CD4-positive, alpha-beta T cell treated with Interleukin-4 for 4 hours (primary cell): ENCODE results near the gene SF3B2.
"Not testable (repeated sequence)": the region's sequence is repeated elsewhere in the genome, so short reads cannot be mapped to it uniquely, and the experiment has no call there.

Experiments used
- DNase-seq: peaks from one replicate; pipeline ENCODE4 v3.0.0-alpha.2; 2020

The SF3B2 gene

DNA sequence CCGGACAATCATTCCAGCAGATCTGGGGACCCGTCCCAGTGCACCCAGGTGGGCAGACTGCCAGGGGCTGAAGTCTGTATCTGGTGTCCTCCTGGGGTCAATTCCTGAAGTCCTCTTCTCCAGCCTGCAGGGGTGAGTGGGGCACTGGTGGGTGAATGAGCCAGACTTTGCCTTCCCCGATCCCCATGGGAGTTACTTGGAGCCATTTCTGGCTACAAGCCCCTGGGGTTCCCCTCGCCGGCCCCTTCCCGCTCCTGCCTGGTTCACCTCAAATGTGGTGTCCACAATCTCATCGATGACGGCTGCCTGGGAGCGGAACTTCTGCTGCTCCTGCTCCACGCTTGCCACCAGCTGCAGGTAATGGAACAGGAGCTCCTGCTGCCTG, 35.4 kb upstream of the SF3B2 start:
- DNase-seq = no peak

DNA sequence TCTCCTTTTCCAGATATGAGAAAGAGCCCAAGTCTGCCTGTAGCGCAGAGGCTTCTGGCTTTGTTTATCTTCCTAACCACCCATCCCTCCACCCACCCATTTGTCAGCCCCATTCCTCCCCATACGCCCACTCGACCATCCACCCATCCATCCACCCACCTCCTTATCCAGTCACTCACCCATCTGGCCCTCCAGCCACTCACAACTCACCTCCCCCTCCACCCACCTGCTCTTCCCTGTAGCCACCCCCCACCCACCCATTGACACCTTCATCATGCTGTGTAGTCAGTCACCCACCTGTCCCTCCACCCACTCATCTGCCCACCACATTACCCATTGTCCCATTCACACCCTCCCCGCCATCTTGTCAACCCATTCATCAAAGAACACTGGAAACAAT, 34.8 kb upstream of the SF3B2 start:
- DNase-seq = no peak

DNA sequence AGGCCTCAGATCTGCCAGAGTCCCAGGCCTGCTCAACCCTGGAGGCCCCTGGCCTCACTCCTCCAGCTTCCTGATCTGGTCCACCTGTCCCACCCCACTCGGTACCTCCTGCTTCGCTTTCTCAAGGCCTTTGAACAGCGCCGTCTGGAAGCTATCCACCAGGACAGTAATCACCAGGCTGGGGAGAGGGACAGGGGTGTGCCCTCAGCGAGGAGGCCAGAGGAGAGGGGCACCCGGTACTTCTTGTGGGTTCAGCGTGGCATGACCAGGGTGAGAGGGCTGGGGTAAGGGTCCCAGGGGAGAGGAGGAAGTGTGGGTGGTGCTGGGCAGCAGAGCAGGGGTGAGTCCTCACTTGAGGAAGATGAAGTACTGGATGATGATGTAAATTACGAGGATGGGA, 32.0 kb upstream of the SF3B2 start:
- DNase-seq = no peak

DNA sequence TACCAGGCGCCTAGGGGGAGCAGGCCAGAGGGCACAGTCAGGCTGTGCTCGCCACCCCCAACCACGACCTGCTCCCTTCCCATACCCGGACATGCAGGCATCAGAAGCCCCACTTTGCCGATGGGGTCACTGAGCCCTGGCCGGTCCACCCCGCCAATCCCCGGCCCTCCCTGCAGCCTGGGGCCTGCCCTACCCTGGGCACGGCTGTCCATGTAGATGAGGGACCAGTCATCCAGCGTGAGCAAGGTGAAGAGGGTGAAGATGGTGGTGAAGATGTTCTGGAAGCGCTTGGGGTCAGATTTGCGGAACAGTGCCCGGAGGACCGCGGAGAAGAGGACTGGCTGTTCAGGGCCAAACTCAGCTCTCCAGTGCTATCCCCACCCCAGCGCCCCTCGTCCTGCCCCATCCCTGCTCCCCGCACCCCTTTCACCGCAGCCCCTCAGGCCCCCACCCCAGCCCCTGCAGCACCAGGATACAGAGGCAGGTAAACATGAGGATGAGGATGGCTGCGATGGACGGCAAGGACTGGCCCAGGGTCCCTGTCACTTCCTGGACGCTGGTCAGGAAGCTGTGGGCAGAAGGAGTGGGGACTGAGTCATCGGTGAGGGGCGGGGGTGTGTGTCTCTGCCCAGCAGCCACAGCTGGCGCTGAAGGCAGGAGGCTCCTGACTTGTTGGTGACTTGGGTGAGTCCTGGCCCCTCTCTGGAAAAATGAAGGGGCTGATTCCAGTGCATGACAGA, 31.4 kb upstream of the SF3B2 start:
- DNase-seq = no peak

DNA sequence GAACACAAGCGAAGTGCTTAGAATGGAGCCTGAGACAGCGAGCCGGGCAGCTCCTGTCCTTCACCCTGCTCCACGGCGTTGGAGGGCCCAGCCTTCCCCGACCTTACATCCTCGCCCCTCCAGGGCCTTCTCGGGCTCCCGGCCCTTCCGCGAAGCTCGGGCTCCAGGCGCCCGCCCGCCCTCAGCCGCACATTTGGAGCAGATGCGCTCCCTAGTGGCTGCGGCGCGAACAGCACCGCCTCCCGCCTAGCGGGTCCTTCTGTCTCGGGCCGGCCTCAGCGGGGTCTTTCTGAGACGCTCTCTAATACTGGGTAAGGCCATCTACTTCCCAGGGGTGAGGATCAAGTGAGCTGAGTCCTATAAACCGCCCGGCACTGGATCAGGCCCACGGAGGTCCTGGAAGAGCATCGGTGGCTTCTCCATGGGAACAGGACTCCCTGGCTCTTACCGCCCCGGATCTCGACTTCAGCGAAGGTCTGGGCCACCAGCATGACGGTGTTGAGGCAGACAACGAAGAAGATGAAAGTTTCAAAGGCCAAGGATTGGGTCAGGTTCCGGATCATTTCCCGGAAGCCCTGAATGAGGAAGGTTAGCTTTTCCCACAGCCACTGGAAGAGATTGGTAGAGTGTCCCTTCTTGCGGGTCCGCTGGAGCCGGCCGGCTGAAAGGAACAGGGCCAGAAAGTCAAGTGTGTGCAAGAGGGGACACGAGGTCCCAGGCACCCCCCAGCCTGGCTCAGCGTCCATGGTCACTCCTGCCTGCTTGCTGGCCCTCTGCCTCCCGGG, 29.6 kb upstream of the SF3B2 start:
- peak; percentile 51 for DNase-seq

DNA sequence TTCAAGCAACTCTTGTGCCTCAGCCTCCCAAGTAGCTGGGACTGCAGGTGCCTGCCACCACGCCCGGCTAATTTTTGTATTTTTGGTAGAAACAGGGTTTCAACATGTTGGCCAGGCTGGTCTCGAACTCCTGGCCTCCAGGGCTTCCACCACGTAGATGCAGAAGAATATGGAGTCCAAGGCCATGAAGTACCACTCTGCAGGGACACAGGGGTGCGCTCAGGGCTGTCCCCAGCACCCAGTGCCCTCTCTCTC, 29.1 kb upstream of the SF3B2 start:
- DNase-seq = not testable (repeated sequence)

DNA sequence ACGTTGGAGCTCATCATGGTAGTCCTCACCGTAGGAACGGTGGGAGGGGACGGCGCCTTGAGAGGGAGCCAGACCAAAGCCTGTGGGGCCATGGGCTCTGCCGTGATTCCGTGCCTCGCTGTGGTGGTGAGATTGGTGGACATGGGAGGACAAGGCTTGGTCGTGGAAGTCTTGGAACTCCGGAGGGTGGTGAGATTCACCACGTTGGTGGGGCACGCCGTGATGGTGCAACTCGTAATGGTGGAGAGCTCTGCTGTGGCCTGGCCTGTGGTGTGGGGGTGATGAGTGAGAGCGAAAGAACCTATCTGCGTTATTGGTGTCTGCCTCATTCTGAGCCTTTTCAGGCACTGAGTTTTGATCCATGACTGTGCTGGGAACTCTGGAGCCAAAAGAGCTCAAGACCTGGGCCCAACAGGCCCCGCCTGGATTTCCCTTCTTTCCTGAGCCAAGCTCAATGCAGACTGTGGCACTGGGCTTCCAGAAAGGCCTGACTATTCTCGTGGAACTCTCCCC, 26.1 kb upstream of the SF3B2 start, which contains the start of gene CATSPER1:
Gene CATSPER1 (minus strand): TSS at position 463 of the 513 bp plus-strand sequence. CDS start 100 bp downstream, at position 363.
- DNase-seq = no peak

DNA sequence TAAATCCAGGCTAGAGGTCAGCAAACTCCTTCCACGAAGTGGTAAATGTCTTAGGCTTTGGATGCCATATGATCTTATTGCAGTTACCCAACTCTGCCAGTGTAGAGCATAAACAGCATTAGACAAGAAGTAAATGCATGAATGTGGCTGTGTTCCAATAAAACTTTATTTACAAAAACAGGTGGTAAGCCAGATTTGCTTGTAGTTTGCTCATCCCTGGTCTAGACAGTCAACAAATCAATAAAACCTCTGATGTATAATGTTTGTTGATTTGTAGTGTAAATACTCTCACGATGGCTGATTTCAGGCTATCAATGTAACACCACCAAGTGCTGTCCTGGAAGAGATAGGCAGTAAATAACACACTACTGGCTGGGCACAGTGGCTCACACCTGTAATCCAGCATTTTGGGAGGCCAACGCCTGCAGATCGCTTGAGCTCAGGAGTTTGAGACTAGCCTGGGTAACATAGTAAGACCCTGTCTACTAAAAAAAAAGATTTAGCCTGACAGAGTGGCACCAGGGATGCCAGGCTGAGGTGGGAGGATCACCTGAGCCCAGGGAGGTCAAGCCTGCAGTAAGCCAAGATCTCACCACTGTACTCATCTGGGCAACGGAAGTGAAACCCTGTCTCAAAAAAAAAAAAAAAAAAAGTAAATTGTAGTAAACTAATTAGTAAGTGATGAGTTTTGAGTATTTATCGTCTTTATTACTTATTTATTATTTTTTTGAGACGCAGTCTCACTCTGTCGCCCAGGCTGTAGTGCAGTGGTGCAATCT, 19.0 kb upstream of the SF3B2 start:
- no peak for DNase-seq

DNA sequence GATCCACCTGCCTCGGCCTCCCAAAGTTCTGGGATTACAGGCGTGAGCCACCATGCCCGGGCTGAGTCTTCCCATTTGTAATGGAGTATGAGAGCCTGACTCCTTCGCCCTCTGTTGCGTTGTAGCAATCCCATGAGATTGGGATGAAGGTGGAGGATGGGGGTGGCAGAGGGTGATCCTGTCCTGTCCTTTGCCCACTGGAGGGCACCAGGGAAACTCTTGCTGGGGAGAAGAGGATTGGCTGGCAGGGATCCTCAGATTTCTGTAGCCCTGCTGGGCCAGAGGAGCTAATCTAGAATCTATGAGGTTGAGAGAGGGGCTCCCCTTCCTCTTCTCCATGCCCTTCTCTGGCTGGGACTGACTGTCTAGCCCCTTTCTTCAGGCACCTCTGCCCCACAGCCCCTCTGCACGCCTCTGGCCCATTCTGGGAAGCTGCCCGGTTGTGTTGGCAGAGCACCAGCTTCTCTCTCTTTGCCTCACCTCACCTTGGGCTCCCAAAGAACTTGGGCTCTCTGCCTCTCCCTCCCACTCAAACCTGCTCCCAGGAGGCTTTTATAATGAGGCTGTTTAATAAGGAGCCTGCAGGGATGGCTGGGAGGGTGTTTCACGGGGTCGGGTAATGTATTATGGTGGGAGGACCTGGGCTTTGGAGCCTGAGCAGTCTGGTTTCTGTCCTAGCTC, 16.4 kb upstream of the SF3B2 start:
- DNase-seq = no peak

DNA sequence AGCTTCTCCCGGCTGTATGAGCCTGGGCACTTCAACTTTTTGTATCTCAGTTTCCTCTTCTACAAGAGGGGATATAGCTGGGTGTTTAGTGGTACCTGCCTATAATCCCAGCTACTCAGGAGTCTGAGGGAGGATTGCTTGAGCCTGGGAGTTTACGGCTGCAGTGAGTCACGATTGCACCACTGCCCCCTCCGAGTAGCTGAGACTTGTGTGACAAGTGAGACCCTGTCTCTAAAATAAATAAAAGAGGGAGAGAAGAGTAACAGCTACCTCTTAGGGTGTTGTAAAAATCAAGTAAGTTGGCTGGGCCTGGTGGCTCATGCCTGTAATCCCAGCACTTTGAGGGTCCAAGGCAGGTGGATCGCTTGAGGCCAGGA, 15.8 kb upstream of the SF3B2 start:
- no peak for DNase-seq

DNA sequence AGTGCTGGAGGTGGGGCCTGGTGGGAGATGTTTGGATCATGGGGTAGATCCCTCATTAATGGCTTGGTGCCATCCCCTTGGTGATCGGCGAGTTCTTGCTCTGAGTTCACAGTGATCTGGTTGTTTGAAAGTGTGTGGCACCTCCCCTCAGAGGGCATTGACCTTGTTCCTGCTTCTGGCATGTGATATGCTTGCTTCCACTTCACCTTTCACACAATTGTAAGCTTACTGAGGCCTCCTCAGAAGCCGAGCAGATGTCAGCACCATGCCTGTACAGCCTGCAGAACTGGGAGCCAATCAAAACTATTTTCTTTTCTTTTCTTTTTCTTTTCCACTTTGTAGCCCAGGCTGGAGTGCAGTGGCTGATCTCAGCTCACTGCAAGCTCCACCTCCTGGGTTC, 14.8 kb upstream of the SF3B2 start:
- DNase-seq = no peak

DNA sequence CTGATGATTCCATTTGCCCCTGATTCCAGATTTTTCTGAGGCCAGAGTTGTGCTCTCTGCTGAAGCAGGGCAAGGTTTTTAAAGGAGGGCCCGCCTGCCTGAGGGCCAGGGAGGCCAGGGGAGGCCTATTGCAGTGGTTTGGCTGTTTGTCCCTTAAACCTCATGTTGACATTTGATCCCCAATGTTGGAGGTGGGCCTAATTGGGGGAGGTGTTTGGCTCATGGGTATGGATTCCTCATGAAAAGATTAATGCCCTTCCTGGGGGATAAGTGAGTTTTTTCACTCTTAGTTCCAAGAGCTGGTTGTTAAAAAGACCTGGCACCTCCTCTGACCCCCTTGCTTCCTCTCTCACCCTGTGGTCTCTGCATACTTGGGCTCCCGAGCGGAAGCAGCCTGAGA, 12.4 kb upstream of the SF3B2 start:
- no peak for DNase-seq

DNA sequence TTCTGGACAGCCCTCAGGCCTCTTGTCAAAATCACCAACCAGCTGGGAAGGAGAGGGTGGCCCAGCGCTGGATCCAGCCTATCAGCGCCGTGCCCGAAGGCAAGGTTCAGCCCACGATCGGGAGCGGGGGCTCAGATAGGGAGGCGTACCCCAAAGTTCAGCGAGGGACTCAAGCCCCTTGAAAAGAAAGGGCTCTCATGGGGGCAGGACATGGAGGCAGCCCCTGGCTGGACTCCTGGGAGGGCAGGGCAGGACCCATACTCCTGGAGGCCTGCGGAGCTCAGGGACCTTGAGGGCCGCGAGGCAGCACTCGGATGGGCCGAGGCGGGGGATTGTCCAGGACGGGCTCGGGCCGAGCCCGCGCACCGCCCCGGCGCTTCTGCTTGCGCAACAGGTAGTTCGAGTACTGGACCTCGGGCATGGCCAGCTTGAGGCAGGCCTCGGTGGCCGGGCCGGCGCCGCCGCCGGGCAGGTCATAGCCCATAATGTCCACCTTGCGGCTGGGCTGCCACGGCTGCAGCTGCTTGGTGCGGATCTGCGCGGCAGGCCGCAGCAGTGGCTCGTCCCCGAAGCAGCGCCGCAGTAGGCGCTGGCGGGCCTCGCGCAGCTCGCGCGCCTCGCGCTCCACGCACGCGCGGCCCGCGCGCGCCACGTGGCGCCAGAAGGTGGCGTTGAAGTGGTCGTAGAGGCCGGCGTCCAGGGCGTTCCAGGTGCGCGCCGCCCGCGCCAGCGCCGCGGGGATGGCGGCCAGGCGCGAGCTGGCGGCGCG, 9.8 kb upstream of the SF3B2 start:
- DNase-seq = no peak

DNA sequence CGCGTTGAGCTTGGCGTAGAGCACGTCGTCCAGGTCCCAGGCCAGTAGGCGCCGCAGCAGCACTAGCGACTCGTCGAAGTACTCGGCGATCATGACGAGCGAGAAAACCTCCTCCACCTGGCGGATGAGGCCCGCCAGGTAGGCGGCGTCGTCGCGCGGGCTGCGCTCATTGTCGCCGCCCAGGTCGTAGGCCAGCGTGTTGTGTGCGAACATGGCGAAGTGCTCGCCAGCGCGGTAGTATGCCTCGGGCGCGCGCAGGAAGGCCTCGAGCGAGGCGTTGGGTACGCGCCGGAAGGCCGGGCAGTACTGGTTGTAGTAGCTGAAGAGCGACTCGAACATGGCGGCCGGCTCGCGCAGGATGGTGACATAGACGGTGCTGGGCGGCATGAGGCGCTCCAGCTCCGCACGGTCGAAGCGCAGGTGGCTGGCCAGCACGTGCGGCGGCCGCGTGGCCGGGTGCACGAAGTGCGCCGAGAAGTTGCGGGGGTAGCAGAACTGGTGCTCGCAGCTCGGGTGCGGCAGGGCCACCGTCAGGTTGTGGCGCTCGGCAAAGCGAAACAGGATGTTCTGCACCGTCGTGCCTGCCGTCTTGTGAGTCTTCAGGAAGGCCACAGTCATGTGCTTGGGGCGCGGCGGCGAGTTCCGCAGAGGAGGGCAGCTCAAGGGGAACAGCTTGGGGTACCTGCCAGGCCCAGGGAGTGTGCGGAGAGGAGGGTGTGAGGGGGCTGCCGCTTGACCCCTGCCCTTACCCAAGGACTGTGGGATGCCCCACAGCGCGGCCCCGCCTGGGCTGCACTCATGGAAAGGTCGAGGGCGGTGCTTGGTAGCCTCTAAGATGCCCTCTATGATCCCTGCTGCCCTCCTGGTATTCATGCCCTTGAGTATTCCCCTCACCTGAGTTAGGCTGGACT, 8.9 kb upstream of the SF3B2 start:
- DNase-seq = no peak

DNA sequence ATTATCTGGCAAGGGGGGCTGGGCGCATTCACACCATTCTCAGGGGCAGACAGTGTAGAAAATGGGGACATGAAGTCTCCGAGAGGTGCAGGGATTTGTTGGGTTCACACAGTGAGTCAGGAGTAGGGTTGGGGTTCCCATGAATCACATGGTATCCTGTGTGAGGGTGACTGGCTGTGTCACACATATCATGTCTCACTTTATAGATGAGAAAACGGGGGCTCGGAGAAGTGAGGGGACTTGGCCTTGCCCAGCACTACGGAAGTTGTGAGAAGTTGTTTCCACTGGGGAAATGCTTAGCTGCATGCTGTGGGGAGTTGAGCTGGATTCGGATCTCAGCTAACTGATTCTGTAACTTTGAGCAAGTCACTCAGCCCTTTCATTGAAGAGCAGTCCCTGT, 7.4 kb upstream of the SF3B2 start:
- DNase-seq = peak; percentile 73

DNA sequence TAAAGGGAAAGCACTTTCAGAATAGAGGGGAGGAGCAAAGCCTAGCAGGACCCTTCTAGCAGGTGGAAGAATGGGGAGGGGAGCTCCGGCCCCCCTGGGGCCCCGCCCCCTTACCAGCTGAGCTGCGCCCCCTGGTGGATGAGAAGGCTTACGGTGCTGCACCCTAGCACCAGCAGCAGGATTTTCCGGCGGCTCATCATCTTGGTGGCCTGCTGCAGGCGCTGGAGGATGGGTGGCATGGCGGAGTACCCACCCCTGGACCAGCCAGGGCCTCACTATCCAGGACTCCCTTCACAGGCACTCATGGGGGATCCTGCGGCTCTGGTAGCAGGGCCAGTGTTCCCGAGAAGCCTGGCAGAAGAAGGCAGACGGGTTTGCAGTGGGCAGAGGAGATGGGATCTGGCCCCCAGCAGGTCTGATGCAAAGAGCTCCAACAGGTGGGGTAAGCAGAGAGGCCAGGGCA, 7.0 kb upstream of the SF3B2 start:
- DNase-seq = peak; percentile 79

DNA sequence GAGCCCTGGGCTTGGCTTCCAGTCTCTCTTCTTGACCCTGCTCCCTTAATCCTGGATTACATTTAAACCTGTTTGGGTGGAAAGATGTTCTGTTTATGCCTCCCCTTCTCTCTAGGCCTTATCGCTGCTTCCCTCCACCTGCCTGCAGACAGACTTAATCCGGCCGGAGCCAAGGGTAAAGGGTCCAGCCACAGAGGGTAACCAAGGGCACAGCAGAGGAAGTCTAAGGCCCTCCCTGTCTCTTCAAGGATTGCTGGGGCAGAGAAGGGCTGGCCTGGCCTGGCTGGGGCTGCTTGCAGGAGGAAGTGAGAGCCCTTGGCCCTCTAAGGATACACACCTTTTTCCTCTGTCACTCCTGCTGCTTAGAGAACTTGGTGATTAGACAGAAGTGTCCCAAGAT, 5.3 kb upstream of the SF3B2 start:
- DNase-seq = no peak

DNA sequence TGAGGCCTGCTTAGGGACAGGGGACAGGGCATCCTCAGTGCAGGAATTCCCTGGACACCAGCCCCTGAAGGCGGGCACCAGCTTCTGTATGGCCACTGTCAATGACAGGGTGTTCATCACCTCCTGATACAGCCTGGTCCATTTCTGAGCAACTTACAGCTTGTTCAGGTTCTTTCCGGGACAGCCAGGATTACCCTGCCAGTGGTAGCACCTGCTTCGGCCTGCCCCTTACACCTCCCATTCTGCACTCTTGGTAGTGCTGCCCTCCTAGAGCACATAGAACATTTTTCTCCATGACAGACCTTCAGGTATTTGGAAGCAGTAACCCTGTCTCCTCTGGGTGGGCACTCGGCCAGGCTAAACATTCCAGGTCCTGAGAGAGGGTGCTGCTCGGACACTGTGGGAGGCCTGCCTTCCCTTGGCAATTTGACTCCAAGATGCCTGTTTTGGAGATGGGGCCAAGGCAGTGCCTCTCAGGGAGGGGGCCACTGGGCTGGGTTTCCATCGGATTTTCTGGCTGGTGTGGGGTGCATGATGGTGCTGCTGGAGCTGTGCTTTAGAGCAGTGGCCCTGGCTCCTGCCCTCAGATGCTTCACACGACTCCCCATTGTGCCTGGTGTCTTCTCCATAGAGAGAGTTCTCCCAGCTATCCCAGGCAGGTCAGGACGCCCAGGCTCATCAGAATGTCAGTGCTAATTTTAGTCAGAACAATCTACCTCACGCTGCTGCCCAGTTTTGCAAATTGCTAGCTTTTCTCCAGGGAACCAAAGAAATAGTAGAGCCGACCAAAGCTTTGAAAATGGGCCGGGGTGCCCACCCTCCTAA, 4.4 kb upstream of the SF3B2 start:
- no peak for DNase-seq

DNA sequence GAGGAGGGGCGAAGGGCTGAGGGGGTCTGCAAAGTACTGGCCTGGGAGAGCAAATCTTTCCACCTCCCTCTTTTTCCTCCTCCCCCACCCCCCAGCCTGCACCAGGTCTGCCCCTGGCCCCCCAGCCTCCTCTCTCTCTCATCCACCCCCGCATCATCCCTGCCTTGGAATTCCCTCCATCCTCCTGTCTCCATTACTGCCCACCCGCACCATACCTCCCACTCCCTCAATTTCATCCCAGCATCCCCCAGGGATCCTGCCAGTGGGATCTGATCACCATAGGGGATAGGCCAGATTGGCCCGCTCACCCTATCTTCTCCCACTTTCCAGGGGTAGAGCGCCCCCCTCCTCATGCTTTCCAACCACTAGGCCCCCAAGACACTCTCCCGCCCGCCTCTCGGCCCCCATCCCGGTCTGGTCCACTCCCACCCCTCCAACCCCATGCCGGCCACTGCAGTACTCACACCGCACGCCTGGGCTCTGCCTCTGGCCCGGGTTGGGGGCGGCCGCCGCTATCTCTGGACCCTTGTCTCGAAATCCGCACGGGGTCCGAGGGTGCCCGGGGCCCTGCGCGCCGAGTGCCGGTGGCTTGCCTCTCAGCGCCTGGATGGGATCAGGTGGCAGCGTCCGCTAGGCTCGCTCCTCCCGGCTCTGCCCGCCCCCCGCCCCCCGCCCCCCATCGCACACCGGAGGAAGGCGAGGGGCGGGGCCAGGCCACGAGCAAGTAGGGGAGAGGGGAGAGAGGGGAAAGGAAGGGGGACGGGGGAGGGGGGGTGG, 3.4 kb upstream of the SF3B2 start, which contains the start of gene GAL3ST3:
Gene GAL3ST3 (minus strand): TSS at position 615 of the 777 bp plus-strand sequence. CDS start 3,746 bp downstream, outside the sequence.
- DNase-seq = no peak
